Measurements from ENCODE around the gene ZGRF1.
"Not testable (repeated sequence)": the region's sequence is repeated elsewhere in the genome, so short reads cannot be mapped to it uniquely, and the experiment has no call there.

The ZGRF1 gene

GRCh38 chr4:112563431-112564200 lies 73.1 kb downstream of the ZGRF1 start:
- H3K36me3 ChIP-seq: peaks cover 4 to 71% (median 48%) of the 10 kb centered on the region in 11 experiments; a peak in 20 of 22 replicates
- H3K4me2 ChIP-seq: no peak overlapping the region
- no peaks in the 10 kb centered on the region for H4K20me1 ChIP-seq
- peaks cover 0 to 15% (median 10%) of the 10 kb centered on the region in 10 experiments; a peak in 16 of 20 replicates for H3K4me1 ChIP-seq
- H3K27ac ChIP-seq: no peak overlapping the region
- H3K4me3 ChIP-seq: no peak overlapping the region
- no peaks in the 10 kb centered on the region for H3K27me3 ChIP-seq
- H3K9ac ChIP-seq: no peak overlapping the region
- H3K9me3 ChIP-seq (replicated peaks in 1 of 11): peaks cover 7 to 17% (median 10%) of the 10 kb centered on the region in 11 experiments; a peak in 12 of 22 replicates
- TF ChIP-seq Cebpa-rat (IDR thresholded peaks at IDR 0.05): no peak

DNA sequence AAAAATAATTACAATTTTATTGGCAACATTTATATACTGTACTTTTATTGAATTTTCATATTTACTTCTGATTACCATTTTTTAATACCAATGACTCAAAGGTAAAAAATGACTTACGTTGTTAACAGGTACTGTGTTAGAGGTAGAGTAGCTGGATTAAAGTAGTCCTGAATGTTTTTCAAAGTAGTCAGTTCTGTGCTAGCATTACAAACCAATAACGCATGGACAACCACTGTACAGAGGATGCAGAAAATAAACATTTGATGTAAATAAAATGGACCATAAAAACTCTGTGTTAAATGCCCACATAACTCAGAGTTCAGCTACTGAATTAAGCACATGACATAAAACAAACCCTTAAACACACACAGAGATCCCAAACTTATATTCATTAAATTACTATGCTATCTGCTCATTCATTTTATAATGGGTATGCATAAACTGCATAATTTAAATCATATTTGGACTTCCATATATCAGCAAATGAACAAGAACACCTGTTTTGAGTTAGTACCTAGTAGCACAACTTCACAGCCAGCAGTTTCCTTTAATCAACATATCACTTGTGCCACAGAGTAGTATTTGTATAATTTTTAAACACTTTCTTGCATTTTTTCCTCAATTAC lies 74.3 kb downstream of the ZGRF1 start:
- Histone ChIP-seq H3K4me1 (peaks cover 0 to 15% (median 10%) of the 10 kb centered on the region in 10 experiments; a peak in 16 of 20 replicates), H3K9me3 (replicated peaks in 1 of 11) (peaks cover under 1 to 12% (median 6%) of the 10 kb centered on the region in 11 experiments; a peak in 12 of 22 replicates), H3K27ac (no peak overlapping the region), H3K4me3 (no peak overlapping the region), H3K4me2 (no peak overlapping the region), H3K9ac (no peak overlapping the region), H3K36me3 (peaks cover 4 to 71% (median 56%) of the 10 kb centered on the region in 11 experiments; a peak in 20 of 22 replicates), H4K20me1 (no peaks in the 10 kb centered on the region), H3K27me3 (no peaks in the 10 kb centered on the region)
- TF ChIP-seq Cebpa-rat (IDR thresholded peaks at IDR 0.05): no peak

GRCh38 chr4:112560084-112560483 lies 76.6 kb downstream of the ZGRF1 start:
- Histone ChIP-seq H3K9ac (no peak overlapping the region), H3K4me3 (no peak overlapping the region), H3K27me3 (no peaks in the 10 kb centered on the region), H4K20me1 (no peaks in the 10 kb centered on the region), H3K4me1 (peaks cover 0 to 15% (median 10%) of the 10 kb centered on the region in 10 experiments; a peak in 16 of 20 replicates), H3K36me3 (peaks cover 4 to 76% (median 51%) of the 10 kb centered on the region in 11 experiments; a peak in 19 of 22 replicates), H3K4me2 (peak overlapping the region in 7 of 11 experiments; percentile 4 to 72 (median 58); a peak in 11 of 22 replicates), H3K9me3 (replicated peaks in 1 of 11) (peaks cover 0 to 4% (median 3%) of the 10 kb centered on the region in 11 experiments; a peak in 7 of 22 replicates), H3K27ac (no peak overlapping the region)
- no peak for TF ChIP-seq Cebpa-rat (IDR thresholded peaks at IDR 0.05)

DNA sequence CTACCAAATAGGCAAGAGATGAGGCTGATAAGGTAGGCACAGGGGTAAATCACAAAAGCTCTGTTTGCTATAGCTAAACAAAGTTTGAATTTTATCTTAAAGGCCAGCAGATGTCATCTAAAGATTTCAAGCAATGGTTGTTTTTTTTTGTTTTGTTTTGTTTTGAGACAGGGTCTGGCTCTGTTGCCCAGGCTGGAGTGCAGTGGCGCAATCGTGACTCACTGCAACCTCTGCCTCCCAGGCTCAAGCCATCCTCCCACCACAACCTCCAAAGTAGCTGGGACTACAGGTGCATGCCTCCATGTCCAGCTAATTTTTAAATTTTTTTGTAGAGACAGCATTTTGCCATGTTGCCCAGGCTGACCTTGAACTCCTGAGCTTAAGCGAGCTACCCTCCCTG lies 77.7 kb downstream of the ZGRF1 start:
- H3K27me3 ChIP-seq: no peaks in the 10 kb centered on the region
- H3K4me2 ChIP-seq: no peak overlapping the region
- no peak overlapping the region for H3K27ac ChIP-seq
- H4K20me1 ChIP-seq: no peaks in the 10 kb centered on the region
- no peak overlapping the region for H3K9ac ChIP-seq
- H3K4me1 ChIP-seq: peaks cover 0 to 15% (median 10%) of the 10 kb centered on the region in 10 experiments; a peak in 16 of 20 replicates
- TF ChIP-seq Cebpa-rat (IDR thresholded peaks at IDR 0.05): no peak
- H3K9me3 ChIP-seq (replicated peaks in 1 of 11): no peaks in the 10 kb centered on the region
- peaks cover 0 to 72% (median 48%) of the 10 kb centered on the region in 11 experiments; a peak in 18 of 22 replicates for H3K36me3 ChIP-seq
- H3K4me3 ChIP-seq: no peak overlapping the region

DNA sequence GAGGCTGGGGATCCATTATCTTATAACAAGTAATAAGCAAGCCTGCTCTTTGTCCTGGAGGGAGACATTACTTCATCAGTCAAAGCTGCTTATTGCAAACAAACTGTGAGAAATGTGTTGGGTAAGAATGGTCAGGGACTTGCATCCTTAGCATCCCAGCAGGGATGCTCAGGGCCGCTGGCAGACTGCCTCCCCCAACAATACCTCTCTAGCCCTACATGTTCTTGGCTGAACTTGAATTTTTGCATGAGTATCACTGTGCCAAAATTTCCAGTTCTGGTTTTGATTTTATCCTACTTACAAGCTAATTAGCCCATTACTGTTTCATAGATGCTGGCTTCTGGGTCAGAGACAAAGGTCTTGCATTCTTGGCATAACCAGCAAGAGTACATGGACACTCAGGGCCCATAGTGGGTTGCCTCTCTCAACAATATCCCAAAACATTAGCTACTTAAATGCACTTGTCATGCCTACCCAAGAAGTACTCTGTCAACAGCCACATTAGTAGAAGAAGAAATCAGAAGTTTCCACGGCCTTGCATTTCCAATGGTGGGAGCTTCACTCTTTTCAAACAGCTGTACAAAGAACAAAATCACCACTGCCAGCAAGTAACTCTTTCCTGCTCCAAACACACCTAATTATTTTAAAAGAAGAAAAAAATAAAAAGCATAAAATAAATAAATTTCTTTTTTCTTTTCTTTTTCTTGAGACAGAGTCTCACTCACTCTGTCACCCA lies 78.9 kb downstream of the ZGRF1 start:
- Histone ChIP-seq H3K27me3 (no peaks in the 10 kb centered on the region), H4K20me1 (no peaks in the 10 kb centered on the region), H3K4me1 (peaks cover 0 to 15% (median 10%) of the 10 kb centered on the region in 10 experiments; a peak in 16 of 20 replicates), H3K4me2 (no peak overlapping the region), H3K4me3 (no peak overlapping the region), H3K36me3 (peaks cover 0 to 81% (median 52%) of the 10 kb centered on the region in 11 experiments; a peak in 20 of 22 replicates), H3K9ac (no peak overlapping the region), H3K27ac (no peak overlapping the region), H3K9me3 (replicated peaks in 1 of 11) (no peaks in the 10 kb centered on the region)
- no peak for TF ChIP-seq Cebpa-rat (IDR thresholded peaks at IDR 0.05)

DNA sequence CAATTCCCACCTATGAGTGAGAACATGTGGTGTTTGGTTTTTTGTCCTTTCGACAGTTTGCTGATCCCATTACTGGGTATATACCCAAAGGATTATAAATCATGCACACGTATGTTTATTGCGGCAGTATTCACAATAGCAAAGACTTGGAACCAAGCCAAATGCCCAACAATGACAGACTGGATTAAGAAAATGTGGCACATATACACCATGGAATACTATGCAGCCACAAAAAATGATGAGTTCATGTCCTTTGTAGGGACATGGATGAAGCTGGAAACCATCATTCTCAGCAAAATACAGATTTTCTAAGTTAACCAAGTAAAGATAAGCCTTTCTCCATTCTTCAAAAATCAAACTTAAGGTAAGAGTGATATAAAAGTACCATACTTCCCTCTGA lies 82.4 kb downstream of the ZGRF1 start:
- H3K4me1 ChIP-seq; H4K20me1 ChIP-seq; H3K9me3 ChIP-seq (replicated peaks in 1 of 11); H3K9ac ChIP-seq; H3K4me2 ChIP-seq; H3K27ac ChIP-seq; H3K4me3 ChIP-seq; H3K27me3 ChIP-seq: not testable (repeated sequence)
- peaks cover 0 to 63% (median 35%) of the 10 kb centered on the region in 11 experiments; a peak in 20 of 22 replicates for H3K36me3 ChIP-seq

DNA sequence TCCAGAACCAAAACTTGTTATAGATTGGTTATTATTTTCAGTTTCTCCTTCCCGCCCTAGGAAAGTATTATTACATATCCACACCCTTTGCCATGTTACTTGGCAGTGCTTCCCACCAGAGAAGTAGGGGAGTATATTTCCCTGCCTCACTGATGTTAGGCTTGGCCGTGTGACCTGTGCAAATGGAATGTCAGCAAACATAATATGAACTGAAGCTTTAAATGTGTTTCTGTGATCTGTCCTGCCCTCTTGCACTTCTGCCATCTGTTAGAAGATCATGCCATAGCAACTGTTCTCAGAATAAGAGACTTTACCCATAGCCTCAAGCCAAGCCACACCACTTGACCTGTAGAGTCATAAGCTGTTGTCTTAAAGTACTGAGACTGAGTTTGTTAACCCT lies 84.0 kb downstream of the ZGRF1 start:
- Histone ChIP-seq H3K27me3 (no peaks in the 10 kb centered on the region), H3K4me2 (no peak overlapping the region), H3K9me3 (replicated peaks in 1 of 11) (no peaks in the 10 kb centered on the region), H3K9ac (no peak overlapping the region), H3K4me1 (no peaks in the 10 kb centered on the region), H4K20me1 (no peaks in the 10 kb centered on the region; a peak in 1 of 22 replicates), H3K36me3 (peaks cover 0 to 54% (median 27%) of the 10 kb centered on the region in 11 experiments; a peak in 20 of 22 replicates), H3K4me3 (no peak overlapping the region), H3K27ac (no peak overlapping the region)
- no peak for TF ChIP-seq Cebpa-rat (IDR thresholded peaks at IDR 0.05)

GRCh38 chr4:112550728-112551127 lies 86.0 kb downstream of the ZGRF1 start:
- no peak overlapping the region for H3K27ac ChIP-seq
- H3K27me3 ChIP-seq: no peaks in the 10 kb centered on the region
- no peak for TF ChIP-seq Cebpa-rat (IDR thresholded peaks at IDR 0.05)
- no peak overlapping the region for H3K4me3 ChIP-seq
- no peaks in the 10 kb centered on the region for H3K4me1 ChIP-seq
- no peak overlapping the region for H3K4me2 ChIP-seq
- no peak overlapping the region for H3K9ac ChIP-seq
- no peaks in the 10 kb centered on the region; a peak in 1 of 22 replicates for H4K20me1 ChIP-seq
- peaks cover 3 to 60% (median 28%) of the 10 kb centered on the region in 11 experiments; a peak in 18 of 22 replicates for H3K36me3 ChIP-seq
- no peaks in the 10 kb centered on the region for H3K9me3 ChIP-seq (replicated peaks in 1 of 11)

DNA sequence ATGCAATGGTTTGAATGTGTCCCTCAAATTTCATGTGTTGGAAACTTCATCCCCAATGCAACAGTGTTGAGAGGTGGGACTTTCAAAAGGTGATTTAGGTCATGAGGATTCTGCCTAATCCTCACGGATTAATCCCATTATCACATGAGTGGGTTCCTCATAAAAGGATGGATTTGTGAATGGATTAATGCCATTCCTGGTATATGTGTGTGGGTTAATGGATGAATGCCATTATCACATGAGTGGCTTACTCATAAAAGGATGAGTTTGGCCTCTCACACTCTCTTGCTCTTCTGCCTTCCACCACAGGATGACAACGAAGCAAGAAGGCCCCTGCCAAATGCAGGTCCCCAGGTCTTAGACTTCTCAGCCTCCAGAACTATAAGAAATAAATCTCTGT lies 90.2 kb downstream of the ZGRF1 start:
- Histone ChIP-seq H3K4me1 (no peaks in the 10 kb centered on the region), H3K9me3 (replicated peaks in 1 of 11) (no peaks in the 10 kb centered on the region), H3K4me2 (no peak overlapping the region), H4K20me1 (no peaks in the 10 kb centered on the region; a peak in 1 of 22 replicates), H3K4me3 (no peak overlapping the region), H3K27me3 (no peaks in the 10 kb centered on the region), H3K9ac (no peak overlapping the region), H3K27ac (no peak overlapping the region), H3K36me3 (peaks cover 0 to 65% (median 23%) of the 10 kb centered on the region in 11 experiments; a peak in 17 of 22 replicates)
- no peak for TF ChIP-seq Cebpa-rat (IDR thresholded peaks at IDR 0.05)

Measured in BLaER1 treated with 17β-estradiol and CSF1 and Interleukin-3, amounts not matched to agents 10 nM and 100 nM (cell line).